HepG2 (cell line): ENCODE measurements around the gene LSM5. TPM values are rescaled to one million over a fixed set of nuclear protein-coding genes. Genes with fewer than 3 reads are reported as not detected.

Source experiments
- ATAC-seq: fragments of 200-7000 bp; cut with Tn5 transposase; 3 replicates; pipeline ENCODE4 v1.9.1; 2020; ENCODE audit warnings: mild to moderate bottlenecking, moderate library complexity
- BruUV-seq: library from RNA; stranded (reverse); fragments of 400-500 nt; replicated peaks from 2 replicates; lab custom pipeline; 2021; lab: Mats Ljungman, UMichigan
- CTCF ChIA-PET: fragments of 300-600 bp; formaldehyde crosslinking; extraction: SDS; loops from one replicate; lab custom pipeline; 2021; ENCODE audit warnings: low total read pairs, inconsistent platforms, low intra/inter-chr PET ratio; lab: Yijun Ruan, JAX
- POLR2A ChIA-PET: fragments of 350-600 bp; sonication (Branson Sonifier 250); formaldehyde crosslinking; loops from one replicate; lab custom pipeline; 2020; ENCODE audit warnings: antibody characterized with exemption, inconsistent platforms; lab: Yijun Ruan, JAX
- DNase-seq: peaks from one replicate; pipeline ENCODE4 v3.0.0-alpha.2; 2015; ENCODE audit warnings: low spot score
- FAIRE-seq: peaks from 3 replicates; lab custom pipeline; 2011; peaks lifted over from hg19 to GRCh38; lab: Jason Lieb, UNC
- H2AFZ ChIP-seq: one replicate; pipeline ENCODE4 v1.6.1; 2011; ENCODE audit warnings: low read length, inconsistent platforms
- H3K27ac ChIP-seq: fragments of 300-600 bp; 3 replicates; pipeline ENCODE4 v1.8.0; 2011; ENCODE audit warnings: mixed run types, mild to moderate bottlenecking, mixed read lengths, low read length, inconsistent platforms; ENCODE audit not compliant: insufficient read depth; ENCODE audit errors: extremely low read length
- H3K27me3 ChIP-seq, 2 experiments: fragments of 200-600 bp in 1 of 2; 2 replicates in 1 of 2; 3 replicates in 1 of 2; pipeline versions ENCODE4 v1.6.0 to v1.8.0; 2011; ENCODE audit warnings: low read length in 2 of 2, mild to moderate bottlenecking in 2 of 2, moderate library complexity in 2 of 2, inconsistent platforms in 1 of 2; ENCODE audit not compliant: insufficient read depth in 2 of 2, control insufficient read depth in 1 of 2
- H3K36me3 ChIP-seq, 2 experiments: fragments of 200-600 bp in 1 of 2; replicated peaks in 1 of 2; 2 replicates in 1 of 2; 3 replicates in 1 of 2; pipeline versions ENCODE4 v1.5.1 to v1.8.0; 2011; ENCODE audit warnings: low read length in 2 of 2, inconsistent platforms in 1 of 2; ENCODE audit not compliant: insufficient read depth in 2 of 2, control insufficient read depth in 1 of 2
- H3K4me1 ChIP-seq: 2 replicates; pipeline ENCODE4 v1.5.1; 2012; ENCODE audit warnings: low read length, inconsistent platforms; ENCODE audit not compliant: insufficient read depth
- H3K4me2 ChIP-seq: 2 replicates; pipeline ENCODE4 v1.6.0; 2011; ENCODE audit warnings: low read depth, low read length, inconsistent platforms
- H3K4me3 ChIP-seq, 3 experiments: fragments of 200-600 bp in 1 of 3; sonication (generic), shearing (Covaris generic) in 1 of 3; replicated peaks in 1 of 3; 2 replicates each; pipeline ENCODE4 v1.5.1; 2011 to 2016; ENCODE audit warnings: low read length in 3 of 3, inconsistent platforms in 2 of 3, low read depth in 2 of 3, mild to moderate bottlenecking in 2 of 3, control low read depth in 1 of 3, mixed read lengths in 1 of 3; ENCODE audit not compliant: insufficient read depth in 1 of 3
- H3K79me2 ChIP-seq: one replicate; pipeline ENCODE4 v1.6.1; 2011; ENCODE audit warnings: low read length, inconsistent platforms; ENCODE audit not compliant: insufficient read depth
- H3K9ac ChIP-seq: 2 replicates; pipeline ENCODE4 v1.6.0; 2011; ENCODE audit warnings: mild to moderate bottlenecking, low read depth, low read length, inconsistent platforms; ENCODE audit not compliant: insufficient read depth
- H3K9me3 ChIP-seq: 2 replicates; pipeline ENCODE4 v1.5.1; 2012; ENCODE audit warnings: mild to moderate bottlenecking, low read length
- H4K20me1 ChIP-seq: 2 replicates; pipeline ENCODE4 v1.6.0; 2011; ENCODE audit warnings: inconsistent platforms, mild to moderate bottlenecking, low read length, moderate library complexity; ENCODE audit not compliant: insufficient read depth
- DDIT3 ChIP-seq: sonication (generic); formaldehyde crosslinking; IDR thresholded peaks from 2 replicates; pipeline ENCODE4 v1.4.0; 2020; ENCODE audit warnings: mild to moderate bottlenecking, missing genetic modification reagents
- RFXAP ChIP-seq: sonication (generic); formaldehyde crosslinking; IDR thresholded peaks from 2 replicates; pipeline ENCODE4 v1.4.0; 2020; ENCODE audit warnings: missing genetic modification reagents, borderline replicate concordance
- TAF1 ChIP-seq: sonication (generic); formaldehyde crosslinking; IDR thresholded peaks from 2 replicates; pipeline ENCODE4 v1.4.0; 2020; ENCODE audit warnings: missing genetic modification reagents
- TCF7 ChIP-seq: sonication (generic); IDR thresholded peaks from 2 replicates; pipeline ENCODE4 v1.6.1; 2016; ENCODE audit warnings: antibody characterized with exemption, low read depth
- ZBTB25 ChIP-seq: IDR thresholded peaks from 2 replicates; pipeline ENCODE4 v1.6.1; 2018; ENCODE audit warnings: missing genetic modification reagents
- ZBTB38 ChIP-seq: sonication (generic); formaldehyde crosslinking; IDR thresholded peaks from 2 replicates; pipeline ENCODE4 v1.5.1; 2020; ENCODE audit warnings: mild to moderate bottlenecking, missing genetic modification reagents
- WGBS: methylation state at CpG from one replicate; pipeline ENCODE4 v1.1.6; 2017; ENCODE audit warnings: low lambda C conversion rate; 5-methylcytosine and 5-hydroxymethylcytosine counted together
- in situ Hi-C: cut with HindIII; loops from 2 replicates; pipeline ENCODE4 v1.10.0; 2017; ENCODE audit warnings: low pct_unique_long_range_greater_than_20kb; ENCODE audit not compliant: extremely low pct_ligation_motif_present
- intact Hi-C: fragments of 100-400 bp; cut with micrococcal nuclease; formaldehyde crosslinking; loops from one replicate; pipeline ENCODE4 v1.10.0; 2022; ENCODE audit not compliant: unreplicated experiment
- polyA plus RNA-seq, 8 experiments: library from polyadenylated mRNA; depleted of rRNA in 3 of 8; stranded (reverse) in 7 of 8; unstranded in 1 of 8; fragments of >200 nt; fragmentation: Illumina TruSeq in 4 of 8; extraction: Trizol in 4 of 8; gene quantifications; 2 replicates each; pipeline versions ENCODE4 v1.2.1 to v1.2.3, GENCODE V29; 2011 to 2016; ENCODE audit warnings: low read depth in 4 of 8, missing spikeins in 1 of 8, mixed read lengths in 1 of 8; ENCODE audit not compliant: insufficient read depth in 1 of 8
- total RNA-seq, 5 experiments: library from RNA; depleted of rRNA; stranded (reverse); fragments of >200 nt; fragmentation: Illumina TruSeq; extraction: Trizol; gene quantifications; 2 replicates each; pipeline ENCODE4 v1.2.3, GENCODE V29; 2016; ENCODE audit warnings: low read depth in 1 of 5
- TF ChIP-seq, protein P1 (sequence below): sonication (generic); formaldehyde crosslinking; IDR thresholded peaks from 2 replicates; pipeline ENCODE4 v1.8.1; 2023; ENCODE audit warnings: missing genetic modification reagents, inconsistent platforms, borderline replicate concordance

LSM5 gene
- total and polyA plus RNA-seq, 2 of the 13 experiments (the other 11 are each of a cell fraction or from before 2014, with no cell fraction given) = 30.3 to 183 TPM

- 65% methylated on average over 4 of the region's 4 CpGs for WGBS
- in situ Hi-C loops = no loop called here
These were observed 12.5 kb upstream of the LSM5 start for GRCh38 chr7:32502728-32503127.

More at GRCh38 chr7:32502728-32503127, 12.5 kb upstream of the LSM5 start:
- FAIRE-seq (no peak), DNase-seq (no peak), ATAC-seq (no peak)
- peaks cover 38% of the 10 kb centered on the region for H3K4me1 ChIP-seq
- intact Hi-C loops = no loop called here
- BruUV-seq = no TSS peak
- POLR2A ChIA-PET = no interaction called here
- H2AFZ ChIP-seq = no peak overlapping the region
- H3K36me3 ChIP-seq = peaks cover 0 to 4% of the 10 kb centered on the region in 2 experiments; a peak in 2 of 5 replicates
- no peak overlapping the region for H3K4me3 ChIP-seq
- TF ChIP-seq DDIT3 (CRISPR knock-in tag) (no peak), TCF7 (no peak), RFXAP (CRISPR knock-in tag) (no peak), ZBTB38 (CRISPR knock-in tag) (no peak), TAF1 (CRISPR knock-in tag) (no peak), ZBTB25 (CRISPR knock-in tag) (no peak)
- TF ChIP-seq, protein P1, sequence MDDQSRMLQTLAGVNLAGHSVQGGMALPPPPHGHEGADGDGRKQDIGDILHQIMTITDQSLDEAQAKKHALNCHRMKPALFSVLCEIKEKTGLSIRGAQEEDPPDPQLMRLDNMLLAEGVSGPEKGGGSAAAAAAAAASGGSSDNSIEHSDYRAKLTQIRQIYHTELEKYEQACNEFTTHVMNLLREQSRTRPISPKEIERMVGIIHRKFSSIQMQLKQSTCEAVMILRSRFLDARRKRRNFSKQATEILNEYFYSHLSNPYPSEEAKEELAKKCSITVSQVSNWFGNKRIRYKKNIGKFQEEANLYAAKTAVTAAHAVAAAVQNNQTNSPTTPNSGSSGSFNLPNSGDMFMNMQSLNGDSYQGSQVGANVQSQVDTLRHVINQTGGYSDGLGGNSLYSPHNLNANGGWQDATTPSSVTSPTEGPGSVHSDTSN (CRISPR knock-in tag) = no peak
- no peaks in the 10 kb centered on the region for H3K27me3 ChIP-seq
- H3K27ac ChIP-seq = no peak overlapping the region
- H3K9ac ChIP-seq = no peak overlapping the region
- peaks cover 36% of the 10 kb centered on the region for H4K20me1 ChIP-seq
- CTCF ChIA-PET = no interaction called here
- H3K9me3 ChIP-seq = no peaks in the 10 kb centered on the region
- H3K4me2 ChIP-seq = no peak overlapping the region
- peaks cover 92% of the 10 kb centered on the region for H3K79me2 ChIP-seq
